GM12801 (cell line): ENCODE measurements around the gene RAB9A.

Source experiments
- TF ChIP-seq, protein P1 (sequence below): IDR thresholded peaks from one replicate; pipeline ENCODE4 v1.5.1; 2011; ENCODE audit warnings: control low read depth; ENCODE audit not compliant: insufficient read length; ENCODE audit errors: extremely low read depth

Gene RAB9A

DNA sequence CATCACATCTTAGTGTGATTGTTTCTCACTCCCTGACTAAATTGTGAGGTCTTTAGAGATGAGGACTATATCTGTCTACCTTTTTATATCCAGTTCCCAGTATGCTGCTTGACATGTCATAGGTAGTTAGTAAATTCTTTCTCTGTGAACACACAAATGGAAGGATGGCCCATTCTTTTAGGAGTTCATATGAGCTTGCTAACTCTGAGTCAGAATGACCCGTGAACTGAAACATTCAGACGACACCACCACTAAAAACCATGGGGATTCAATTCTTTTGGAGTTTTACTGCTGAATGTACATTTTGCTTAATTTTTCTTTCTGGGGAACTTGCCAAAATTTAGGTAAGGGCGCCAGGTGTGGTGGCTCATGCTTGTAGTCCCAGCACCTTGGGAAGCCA, 59.6 kb downstream of the RAB9A start:
- TF ChIP-seq, protein P1, sequence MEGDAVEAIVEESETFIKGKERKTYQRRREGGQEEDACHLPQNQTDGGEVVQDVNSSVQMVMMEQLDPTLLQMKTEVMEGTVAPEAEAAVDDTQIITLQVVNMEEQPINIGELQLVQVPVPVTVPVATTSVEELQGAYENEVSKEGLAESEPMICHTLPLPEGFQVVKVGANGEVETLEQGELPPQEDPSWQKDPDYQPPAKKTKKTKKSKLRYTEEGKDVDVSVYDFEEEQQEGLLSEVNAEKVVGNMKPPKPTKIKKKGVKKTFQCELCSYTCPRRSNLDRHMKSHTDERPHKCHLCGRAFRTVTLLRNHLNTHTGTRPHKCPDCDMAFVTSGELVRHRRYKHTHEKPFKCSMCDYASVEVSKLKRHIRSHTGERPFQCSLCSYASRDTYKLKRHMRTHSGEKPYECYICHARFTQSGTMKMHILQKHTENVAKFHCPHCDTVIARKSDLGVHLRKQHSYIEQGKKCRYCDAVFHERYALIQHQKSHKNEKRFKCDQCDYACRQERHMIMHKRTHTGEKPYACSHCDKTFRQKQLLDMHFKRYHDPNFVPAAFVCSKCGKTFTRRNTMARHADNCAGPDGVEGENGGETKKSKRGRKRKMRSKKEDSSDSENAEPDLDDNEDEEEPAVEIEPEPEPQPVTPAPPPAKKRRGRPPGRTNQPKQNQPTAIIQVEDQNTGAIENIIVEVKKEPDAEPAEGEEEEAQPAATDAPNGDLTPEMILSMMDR, result no peak

GRCh38 chrX:13750204-13750603, 61.3 kb downstream of the RAB9A start:
- TF ChIP-seq, protein P1, result no peak

- TF ChIP-seq, protein P1, result no peak
These were observed 61.9 kb downstream of the RAB9A start for GRCh38 chrX:13750812-13751211.

- TF ChIP-seq, protein P1, result no peak
These were observed 63.2 kb downstream of the RAB9A start for GRCh38 chrX:13752141-13752540.

GRCh38 chrX:13752646-13753045, 63.7 kb downstream of the RAB9A start:
- TF ChIP-seq, protein P1, result no peak

DNA sequence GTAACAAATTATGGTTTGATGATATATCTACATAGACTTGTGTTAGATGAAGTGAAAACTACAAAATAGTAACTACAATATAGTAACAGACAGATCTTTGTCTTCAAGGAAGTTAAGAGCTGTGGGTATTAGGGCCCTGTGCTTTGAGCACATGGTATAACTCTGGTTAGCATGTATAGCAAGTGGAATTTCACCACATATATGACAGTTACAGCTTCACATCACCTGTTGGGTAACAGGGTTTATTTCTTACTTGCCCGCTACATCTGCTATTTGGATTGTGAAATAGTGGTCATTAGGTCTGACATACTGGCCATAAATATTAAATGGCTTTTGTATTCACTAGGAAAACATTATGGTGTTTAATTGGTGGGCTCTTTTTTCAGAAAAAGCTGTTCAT, 65.8 kb downstream of the RAB9A start:
- TF ChIP-seq, protein P1, result no peak

DNA sequence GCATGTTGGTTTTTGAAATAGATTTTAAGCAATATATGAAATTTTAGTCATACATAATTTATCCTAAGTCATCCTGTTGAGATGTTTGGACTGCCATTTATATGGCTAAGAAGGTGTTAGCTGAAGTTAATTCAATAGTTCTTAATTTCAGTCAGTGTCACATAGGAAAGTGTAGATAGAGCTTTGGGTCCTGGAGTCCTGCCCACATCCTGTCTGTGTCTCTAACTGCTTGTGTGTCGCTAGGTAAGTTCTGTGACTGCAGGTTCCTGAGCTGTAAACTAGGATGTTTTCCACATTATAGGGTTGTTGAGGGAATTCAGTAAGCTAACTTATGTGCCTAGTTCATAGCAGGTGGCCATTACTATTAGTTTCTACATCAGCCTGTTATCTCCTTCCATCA, 66.3 kb downstream of the RAB9A start:
- TF ChIP-seq, protein P1, result no peak

DNA sequence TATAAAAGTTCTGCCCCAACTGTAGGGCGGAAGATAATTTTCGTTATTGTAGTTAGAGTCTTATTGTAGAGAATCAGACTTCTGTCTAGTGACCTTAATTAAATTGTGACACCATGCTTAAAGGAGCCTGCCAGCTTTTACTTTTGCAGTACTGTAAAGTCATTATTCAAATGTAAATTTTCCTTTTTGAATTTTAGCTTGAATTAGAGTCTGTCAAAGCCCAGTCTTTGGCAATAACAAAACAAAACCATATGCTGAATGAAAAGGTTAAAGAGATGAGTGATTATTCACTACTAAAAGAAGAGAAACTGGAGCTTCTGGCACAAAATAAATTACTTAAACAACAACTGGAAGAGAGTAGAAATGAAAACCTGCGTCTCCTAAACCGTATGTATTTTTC, 67.5 kb downstream of the RAB9A start:
- TF ChIP-seq, protein P1, result no peak
